Smooth muscle cell (in vitro differentiated cells): ENCODE measurements around the gene PASD1. TPM values are rescaled to one million over a fixed set of nuclear protein-coding genes. Genes with fewer than 3 reads are reported as not detected.
"Not testable (repeated sequence)": the region's sequence is repeated elsewhere in the genome, so short reads cannot be mapped to it uniquely, and the experiment has no call there.

Experiments
- DNase-seq: peaks from one replicate; lab custom pipeline; 2025; ENCODE audit not compliant: unreplicated experiment; lab: John Stamatoyannopoulos, UW
- H2AFZ ChIP-seq: fragments of 200-600 bp; sonication (generic); 2 replicates; pipeline ENCODE4 v1.6.0; 2016; ENCODE audit warnings: antibody characterized with exemption, low read depth, mild to moderate bottlenecking
- H3F3A ChIP-seq: fragments of 200-600 bp; sonication (generic); 2 replicates; pipeline ENCODE4 v1.6.0; 2017; ENCODE audit warnings: antibody characterized with exemption, low read depth
- H3K27ac ChIP-seq: fragments of 200-600 bp; sonication (generic); 2 replicates; pipeline ENCODE4 v1.5.1; 2016; ENCODE audit warnings: low read depth, mild to moderate bottlenecking
- H3K27me3 ChIP-seq: fragments of 200-600 bp; sonication (generic); 2 replicates; pipeline ENCODE4 v1.6.1; 2016; ENCODE audit warnings: low read depth, mild to moderate bottlenecking
- H3K36me3 ChIP-seq: fragments of 200-600 bp; sonication (generic); 2 replicates; pipeline ENCODE4 v1.5.1; 2016; ENCODE audit warnings: low read depth
- H3K4me1 ChIP-seq: fragments of 200-600 bp; sonication (generic); 2 replicates; pipeline ENCODE4 v1.5.1; 2016; ENCODE audit warnings: low read depth
- H3K4me2 ChIP-seq: fragments of 200-600 bp; sonication (generic); 2 replicates; pipeline ENCODE4 v1.6.0; 2016; ENCODE audit warnings: mild to moderate bottlenecking
- H3K4me3 ChIP-seq: fragments of 200-600 bp; sonication (generic); 2 replicates; pipeline ENCODE4 v1.5.1; 2016; ENCODE audit warnings: mild to moderate bottlenecking
- H3K79me2 ChIP-seq: fragments of 200-600 bp; sonication (generic); 2 replicates; pipeline ENCODE4 v1.6.0; 2016; ENCODE audit warnings: low read depth, mild to moderate bottlenecking
- H3K9ac ChIP-seq: fragments of 200-600 bp; sonication (generic); 2 replicates; pipeline ENCODE4 v1.6.0; 2016; ENCODE audit warnings: low read depth
- H3K9me3 ChIP-seq: fragments of 200-600 bp; sonication (generic); replicated peaks from 2 replicates; pipeline ENCODE4 v1.5.1; 2016; ENCODE audit warnings: low read depth
- H4K20me1 ChIP-seq: fragments of 200-600 bp; sonication (generic); 2 replicates; pipeline ENCODE4 v1.6.0; 2016; ENCODE audit warnings: low read depth
- WGBS: methylation state at CpG from one replicate; pipeline ENCODE4 v1.1.7; 2016; ENCODE audit warnings: low lambda C conversion rate; 5-methylcytosine and 5-hydroxymethylcytosine counted together
- polyA plus RNA-seq: library from polyadenylated mRNA; unstranded; fragments of >200 nt; fragmentation: Nextera tagmentation; extraction: Ambion mirVana; gene quantifications from 2 replicates; pipeline ENCODE4 v1.2.1, GENCODE V29; 2016
- total RNA-seq: library from RNA; depleted of rRNA; stranded (reverse); fragments of >200 nt; gene quantifications from 2 replicates; pipeline ENCODE4 v1.2.3, GENCODE V29; 2014
- TF ChIP-seq, protein P1 (sequence below): fragments of 200-600 bp; sonication (generic); IDR thresholded peaks from 2 replicates; pipeline ENCODE4 v1.5.1; 2017; ENCODE audit warnings: borderline replicate concordance, mild to moderate bottlenecking, antibody characterized with exemption; ENCODE audit not compliant: insufficient read depth, poor library complexity, severe bottlenecking

PASD1 gene
- total and polyA plus RNA-seq, 2 experiments from 2014 or later = 0.17 TPM; not detected in 1

DNA sequence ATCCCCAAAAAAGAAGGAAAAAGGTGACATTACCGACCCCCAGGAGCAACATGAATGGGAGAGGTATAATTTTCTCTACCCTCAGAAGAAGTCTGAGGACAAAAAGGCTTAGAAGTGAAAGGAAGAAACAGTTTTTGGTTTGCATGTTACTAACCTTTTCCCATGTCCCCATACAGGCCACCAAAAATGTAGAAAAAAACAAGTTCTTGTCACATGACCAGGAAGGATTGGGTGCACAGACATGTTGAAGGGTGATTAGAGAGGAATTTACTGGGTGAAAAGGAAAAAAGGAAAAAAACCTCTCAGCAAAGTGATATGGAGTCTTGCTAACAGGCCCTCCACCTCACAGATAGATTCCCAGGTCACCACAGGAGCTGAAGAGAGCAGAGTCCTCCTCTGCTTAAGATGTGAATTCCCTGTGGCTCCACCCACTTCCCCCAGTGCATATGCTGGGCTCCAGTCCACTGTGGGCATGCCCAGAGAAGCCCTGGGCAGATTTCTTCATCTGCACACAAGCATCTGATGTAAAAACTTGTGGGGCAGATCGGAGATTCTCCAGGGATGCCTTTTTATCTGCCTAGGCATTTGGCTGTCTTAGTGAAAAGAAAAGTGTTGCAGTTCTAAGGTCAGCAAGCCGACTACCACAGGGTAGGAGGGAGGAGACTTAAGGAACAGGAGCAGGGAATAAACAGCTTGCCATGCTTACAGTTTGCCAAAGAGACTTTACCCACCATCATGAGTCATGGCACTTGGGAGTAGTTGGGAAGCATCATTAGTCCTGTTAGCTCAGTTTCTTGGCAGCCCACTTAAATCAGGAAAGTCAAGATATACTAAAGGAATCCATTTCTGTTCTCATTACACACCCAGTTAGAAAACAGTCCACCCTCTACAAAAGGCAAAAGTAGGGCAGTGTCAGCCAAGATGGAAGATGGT, 25.0 kb upstream of the PASD1 start:
- DNase-seq = no peak
- Histone ChIP-seq H3K36me3 (no peaks in the 10 kb centered on the region), H3K4me1 (no peaks in the 10 kb centered on the region), H4K20me1 (no peaks in the 10 kb centered on the region), H3K4me2 (no peak overlapping the region), H3K4me3 (no peak overlapping the region), H2AFZ (no peak overlapping the region), H3K9ac (no peak overlapping the region), H3K27ac (no peak overlapping the region), H3K9me3 (no peaks in the 10 kb centered on the region), H3K27me3 (no peaks in the 10 kb centered on the region), H3K79me2 (no peaks in the 10 kb centered on the region), H3F3A (no peaks in the 10 kb centered on the region)
- 57% methylated on average over 3 of the region's 3 CpGs for whole genome bisulfite sequencing
- TF ChIP-seq, protein P1, sequence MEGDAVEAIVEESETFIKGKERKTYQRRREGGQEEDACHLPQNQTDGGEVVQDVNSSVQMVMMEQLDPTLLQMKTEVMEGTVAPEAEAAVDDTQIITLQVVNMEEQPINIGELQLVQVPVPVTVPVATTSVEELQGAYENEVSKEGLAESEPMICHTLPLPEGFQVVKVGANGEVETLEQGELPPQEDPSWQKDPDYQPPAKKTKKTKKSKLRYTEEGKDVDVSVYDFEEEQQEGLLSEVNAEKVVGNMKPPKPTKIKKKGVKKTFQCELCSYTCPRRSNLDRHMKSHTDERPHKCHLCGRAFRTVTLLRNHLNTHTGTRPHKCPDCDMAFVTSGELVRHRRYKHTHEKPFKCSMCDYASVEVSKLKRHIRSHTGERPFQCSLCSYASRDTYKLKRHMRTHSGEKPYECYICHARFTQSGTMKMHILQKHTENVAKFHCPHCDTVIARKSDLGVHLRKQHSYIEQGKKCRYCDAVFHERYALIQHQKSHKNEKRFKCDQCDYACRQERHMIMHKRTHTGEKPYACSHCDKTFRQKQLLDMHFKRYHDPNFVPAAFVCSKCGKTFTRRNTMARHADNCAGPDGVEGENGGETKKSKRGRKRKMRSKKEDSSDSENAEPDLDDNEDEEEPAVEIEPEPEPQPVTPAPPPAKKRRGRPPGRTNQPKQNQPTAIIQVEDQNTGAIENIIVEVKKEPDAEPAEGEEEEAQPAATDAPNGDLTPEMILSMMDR = no peak

DNA sequence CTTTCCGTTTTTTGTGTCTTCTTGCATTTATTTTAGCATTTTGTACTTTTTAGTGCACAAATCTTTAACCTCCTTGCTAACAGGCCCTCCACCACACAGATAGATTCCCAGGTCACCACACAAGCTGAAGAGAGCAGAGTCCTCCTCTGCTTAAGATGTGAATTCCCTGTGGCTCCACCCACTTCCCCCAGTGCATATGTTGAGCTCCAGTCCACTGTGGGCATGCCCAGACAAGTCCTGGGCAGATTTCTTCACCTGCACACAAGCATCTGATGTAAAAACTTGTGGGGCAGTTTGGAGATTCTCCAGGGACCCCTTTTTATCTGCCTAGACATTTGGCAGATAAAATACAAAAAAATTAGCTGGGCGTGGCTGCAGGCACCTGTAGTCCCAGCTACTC, 19.8 kb upstream of the PASD1 start:
- no peak overlapping the region for H2AFZ ChIP-seq
- no peak for DNase-seq
- TF ChIP-seq, protein P1 = no peak
- H3K27ac ChIP-seq = no peak overlapping the region
- no peaks in the 10 kb centered on the region for H3K27me3 ChIP-seq
- no peaks in the 10 kb centered on the region for H3K9me3 ChIP-seq
- no peaks in the 10 kb centered on the region for H3F3A ChIP-seq
- no peaks in the 10 kb centered on the region for H4K20me1 ChIP-seq
- H3K4me2 ChIP-seq = no peak overlapping the region
- no peaks in the 10 kb centered on the region for H3K79me2 ChIP-seq
- no peak overlapping the region for H3K4me3 ChIP-seq
- H3K36me3 ChIP-seq = no peaks in the 10 kb centered on the region
- H3K9ac ChIP-seq = no peak overlapping the region
- 53% methylated on average over 2 of the region's 2 CpGs for WGBS
- H3K4me1 ChIP-seq = no peaks in the 10 kb centered on the region

DNA sequence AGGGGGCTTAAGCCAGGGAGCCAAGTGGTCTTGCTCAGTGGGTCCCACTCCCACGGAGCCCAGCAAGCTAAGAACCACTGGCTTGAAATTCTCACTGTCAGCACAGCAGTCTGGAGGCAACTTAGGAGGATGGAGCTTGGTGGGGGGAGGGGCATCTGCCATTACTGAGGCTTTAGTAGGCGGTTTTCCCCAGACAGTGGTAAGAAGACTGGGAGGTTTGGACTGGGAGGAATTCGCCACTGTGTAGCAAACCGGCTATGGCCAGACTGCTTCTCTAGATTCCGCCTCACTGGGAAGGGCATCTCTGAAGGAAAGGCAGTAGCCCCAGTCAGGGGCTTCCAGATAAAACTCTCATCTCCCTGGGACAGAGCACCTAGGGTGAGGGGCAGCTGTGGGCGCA, 17.2 kb upstream of the PASD1 start:
- H3K27me3 ChIP-seq, H3K9ac ChIP-seq, H3K9me3 ChIP-seq, H3K4me2 ChIP-seq, H3K36me3 ChIP-seq, H3F3A ChIP-seq, H4K20me1 ChIP-seq, H2AFZ ChIP-seq, DNase-seq, H3K79me2 ChIP-seq, H3K4me3 ChIP-seq, H3K4me1 ChIP-seq: not testable (repeated sequence)
- WGBS = 54% methylated on average over 6 of the region's 6 CpGs
- peak overlapping the region; percentile 44 for H3K27ac ChIP-seq

DNA sequence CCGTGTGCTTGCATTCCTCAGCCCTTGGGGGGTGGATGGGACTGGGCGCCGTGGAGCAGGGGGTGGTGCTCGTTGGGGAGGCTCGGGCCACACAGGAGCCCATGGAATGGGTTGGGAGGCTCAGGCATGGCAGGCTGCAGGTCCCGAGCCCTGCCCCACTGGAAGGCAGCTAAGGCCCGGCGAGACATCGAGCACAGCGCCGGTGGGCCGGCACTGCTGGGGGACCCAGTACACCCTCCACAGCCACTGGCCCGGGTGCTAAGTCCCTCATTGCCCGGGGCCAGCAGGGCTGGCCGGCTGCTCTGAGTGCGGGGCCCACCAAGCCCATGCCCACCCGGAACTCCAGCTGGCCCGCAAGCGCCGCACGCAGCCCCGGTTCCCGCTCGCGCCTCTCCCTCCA, 12.3 kb upstream of the PASD1 start:
- H3K79me2 ChIP-seq, H3K9me3 ChIP-seq, H3K27me3 ChIP-seq, H3K27ac ChIP-seq, H2AFZ ChIP-seq, H3F3A ChIP-seq, H3K4me1 ChIP-seq, DNase-seq, H3K9ac ChIP-seq, H3K36me3 ChIP-seq, H3K4me3 ChIP-seq, H4K20me1 ChIP-seq, H3K4me2 ChIP-seq: not testable (repeated sequence)
- WGBS = 94% methylated on average over 24 of the region's 25 CpGs
